Breast epithelium (tissue), 4 donors: ENCODE measurements around the gene PRMT1. TPM values are rescaled to one million over a fixed set of nuclear protein-coding genes. Genes with fewer than 3 reads are reported as not detected.
A peak's percentile ranks its signal among the peaks of the same experiment; 100 is the strongest.
"Not testable (repeated sequence)": the region's sequence is repeated elsewhere in the genome, so short reads cannot be mapped to it uniquely, and the experiment has no call there.

ENCODE experiments used
- DNase-seq, 2 donors: peaks; one replicate each; pipeline ENCODE4 v3.0.0-alpha.2; 2019; ENCODE audit warnings: low spot score in 2 of 2
- H3K27ac ChIP-seq, 2 donors: fragments of 200-600 bp; sonication (generic) in 1 of 2; one replicate each; pipeline ENCODE4 v1.5.1; 2016 to 2019; ENCODE audit warnings: mild to moderate bottlenecking in 1 of 2
- H3K27me3 ChIP-seq, 2 donors: fragments of 200-600 bp; sonication (generic) in 1 of 2; one replicate each; pipeline versions ENCODE4 v1.5.1 to v1.6.0; 2017 to 2019; ENCODE audit warnings: control low read depth in 1 of 2, mild to moderate bottlenecking in 1 of 2
- H3K36me3 ChIP-seq: fragments of 200-600 bp; one replicate; pipeline ENCODE4 v1.5.1; 2019
- H3K4me1 ChIP-seq, 2 donors: fragments of 200-600 bp; sonication (generic); one replicate each; pipeline ENCODE4 v1.5.1; 2016 to 2019; ENCODE audit warnings: control low read depth in 1 of 2
- H3K4me3 ChIP-seq, 3 donors: fragments of 200-600 bp; sonication (generic); 1 replicate in 2 of 3; 2 replicates in 1 of 3; pipeline ENCODE4 v1.5.1; 2016 to 2019; ENCODE audit warnings: mild to moderate bottlenecking in 3 of 3, moderate library complexity in 2 of 3
- H3K9me3 ChIP-seq, 2 donors: fragments of 200-600 bp; sonication (generic) in 1 of 2; one replicate each; pipeline ENCODE4 v1.5.1; 2016 to 2019; ENCODE audit warnings: control low read depth in 1 of 2
- CTCF ChIP-seq, 3 donors: fragments of 450-650 bp; IDR thresholded peaks; one replicate each; pipeline ENCODE4 v1.5.1; 2016 to 2017; ENCODE audit warnings: antibody characterized with exemption in 3 of 3, mild to moderate bottlenecking in 3 of 3, moderate library complexity in 3 of 3
- POLR2A ChIP-seq: fragments of 450-650 bp; IDR thresholded peaks from one replicate; pipeline ENCODE4 v1.6.1; 2016; ENCODE audit warnings: antibody characterized with exemption, mild to moderate bottlenecking, moderate library complexity
- POLR2AphosphoS5 ChIP-seq, 3 donors: sonication (generic); formaldehyde crosslinking; IDR thresholded peaks; one replicate each; pipeline ENCODE4 v1.6.1; 2017; ENCODE audit warnings: antibody characterized with exemption in 3 of 3
- intact Hi-C: fragments of 100-400 bp; cut with DNase I; formaldehyde crosslinking; loops from one replicate; pipeline ENCODE4 v1.15.1; 2023; ENCODE audit warnings: low total_unique reads
- total RNA-seq, 3 donors: library from RNA; depleted of rRNA; stranded (reverse); fragments of >200 nt; gene quantifications; one replicate each; pipeline ENCODE4 v1.1.0, GENCODE V29; 2016

PRMT1 gene
- total RNA-seq, 3 donors from 2014 or later: 137 to 227 (median 154) TPM

DNA sequence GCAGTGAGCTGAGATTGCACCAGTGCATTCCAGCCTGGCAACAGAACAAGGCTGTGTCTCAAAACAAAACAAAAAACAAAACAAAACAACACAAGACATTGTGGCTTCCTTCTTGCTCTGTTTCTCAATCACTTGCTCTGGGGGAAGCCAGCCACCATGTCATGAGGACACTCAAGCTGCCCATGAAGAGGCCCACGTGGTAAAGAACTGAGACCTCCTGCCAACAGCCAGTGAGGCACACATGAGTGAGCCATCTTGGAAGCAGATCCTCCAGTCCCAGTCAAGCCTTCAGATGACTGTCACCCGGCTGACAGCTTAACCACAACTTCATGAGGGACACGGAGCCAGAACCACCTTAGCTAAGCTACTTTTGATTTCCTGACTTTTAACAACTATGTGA is 39.1 kb downstream of the PRMT1 start:
- TF ChIP-seq POLR2A (no peak), POLR2AphosphoS5 (IDR thresholded peaks at IDR 0.05) (no peak), CTCF (IDR thresholded peaks at IDR 0.05) (no peak)
- no peak overlapping the region for H3K27ac ChIP-seq
- H3K4me1 ChIP-seq: no peaks in the 10 kb centered on the region
- H3K9me3 ChIP-seq: no peaks in the 10 kb centered on the region
- H3K4me3 ChIP-seq: no peak overlapping the region
- H3K36me3 ChIP-seq: no peaks in the 10 kb centered on the region
- H3K27me3 ChIP-seq: no peaks in the 10 kb centered on the region
- DNase-seq: no peak
- intact Hi-C loops: no loop called here

DNA sequence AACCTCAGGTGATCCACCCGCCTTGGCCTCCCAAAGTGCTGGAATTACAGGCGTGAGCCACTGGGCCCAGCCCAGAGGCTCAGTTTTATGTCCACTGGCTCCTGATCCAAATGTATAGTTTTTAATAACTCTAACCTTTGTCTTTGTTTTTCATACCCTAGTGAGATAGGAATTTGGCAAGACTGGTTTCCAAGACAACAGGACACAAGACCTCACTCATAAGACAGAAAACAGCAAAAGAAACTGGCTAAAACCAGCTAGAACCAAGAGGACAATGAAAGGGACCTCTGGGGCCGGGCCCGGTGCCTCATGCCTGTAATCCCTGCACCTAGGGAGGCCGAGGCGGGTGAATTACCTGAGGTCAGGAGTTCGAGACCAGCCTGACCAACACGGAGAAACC is 41.4 kb downstream of the PRMT1 start:
- Histone ChIP-seq H3K4me3 (peak overlapping the region in 1 of 3 donors; percentile 73), H3K27me3 (no peaks in the 10 kb centered on the region)

DNA sequence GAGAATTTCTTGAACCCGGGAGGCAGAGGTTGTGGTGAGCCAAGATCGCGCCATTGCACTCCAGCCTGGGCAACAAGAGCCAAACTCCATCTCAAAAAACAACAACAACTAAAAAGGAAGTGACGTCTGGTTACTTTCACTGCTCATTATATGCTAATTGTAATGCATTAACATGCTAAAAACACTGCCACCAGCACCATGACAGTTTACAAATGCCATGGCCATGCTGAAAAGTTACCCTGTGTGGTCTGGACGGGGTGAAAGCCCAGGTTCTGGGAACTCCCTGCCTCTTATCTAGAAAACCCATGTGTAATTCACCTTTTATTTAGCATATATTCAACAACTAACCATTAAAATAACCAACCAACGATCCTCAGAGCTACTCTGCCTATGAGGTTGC is 41.9 kb downstream of the PRMT1 start:
- Histone ChIP-seq H3K4me1 (no peaks in the 10 kb centered on the region), H3K27ac (no peak overlapping the region), H3K4me3 (no peak overlapping the region), H3K36me3 (no peaks in the 10 kb centered on the region), H3K27me3 (no peaks in the 10 kb centered on the region), H3K9me3 (no peaks in the 10 kb centered on the region)
- intact Hi-C loops: no loop called here
- TF ChIP-seq POLR2A (no peak), CTCF (IDR thresholded peaks at IDR 0.05) (no peak), POLR2AphosphoS5 (IDR thresholded peaks at IDR 0.05) (no peak)
- no peak for DNase-seq

More for the DNA sequence above, 41.4 kb downstream of the PRMT1 start:
- no peaks in the 10 kb centered on the region for H3K4me1 ChIP-seq
- no peaks in the 10 kb centered on the region for H3K9me3 ChIP-seq
- TF ChIP-seq POLR2A (no peak), CTCF (IDR thresholded peaks at IDR 0.05) (no peak), POLR2AphosphoS5 (IDR thresholded peaks at IDR 0.05) (no peak)
- DNase-seq: no peak
- no peak overlapping the region for H3K27ac ChIP-seq
- no peaks in the 10 kb centered on the region for H3K36me3 ChIP-seq
- intact Hi-C loops: no loop called here

GRCh38 chr19:49719420-49719819 is 42.3 kb downstream of the PRMT1 start:
- H3K27ac ChIP-seq, H3K9me3 ChIP-seq, H3K4me3 ChIP-seq, H3K27me3 ChIP-seq, DNase-seq, intact Hi-C loops, H3K4me1 ChIP-seq, H3K36me3 ChIP-seq: not testable (repeated sequence)

DNA sequence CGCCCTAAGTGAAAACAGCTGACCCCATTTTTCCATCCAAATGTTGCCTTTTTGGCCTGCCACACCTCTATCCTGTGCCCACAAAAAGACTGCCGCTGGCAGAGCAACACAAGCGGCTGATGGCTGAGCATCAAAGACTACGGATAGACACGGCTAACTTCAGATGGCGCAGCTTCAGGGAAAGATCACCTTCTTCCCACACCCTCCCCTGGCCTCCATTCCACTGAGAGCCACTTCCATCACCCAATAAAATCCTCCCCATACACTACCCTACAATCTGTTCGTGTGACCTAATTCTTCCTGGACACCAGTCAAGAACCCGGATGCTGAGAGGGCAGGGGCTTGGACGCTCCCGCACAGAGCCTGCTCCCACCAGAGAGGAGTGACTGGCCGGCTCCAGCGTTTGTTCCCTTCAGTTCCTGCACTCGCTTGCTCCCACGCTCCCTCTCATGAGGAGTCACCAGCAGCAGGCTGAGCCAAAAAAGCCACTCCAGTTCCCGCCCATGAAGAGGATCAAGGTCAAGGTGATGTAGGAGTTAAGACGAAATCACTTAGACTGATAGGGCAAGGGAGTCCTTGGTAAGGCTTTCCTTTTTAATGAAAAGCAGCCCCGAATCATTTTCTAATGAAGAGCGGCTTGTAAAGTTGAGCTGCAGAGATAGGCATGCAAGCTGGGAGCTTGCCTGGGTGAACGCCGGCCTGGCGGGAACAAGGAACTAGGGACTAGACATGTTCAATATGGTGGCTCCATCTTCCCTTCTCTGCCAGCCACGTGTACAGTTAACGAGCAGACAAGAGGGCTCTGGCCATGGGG is 50.4 kb downstream of the PRMT1 start:
- Histone ChIP-seq H3K36me3 (no peaks in the 10 kb centered on the region), H3K27me3 (no peaks in the 10 kb centered on the region), H3K27ac (peak overlapping the region in 1 of 2 donors; percentile 83), H3K9me3 (no peaks in the 10 kb centered on the region), H3K4me3 (peak overlapping the region in 1 of 3 donors; percentile 39), H3K4me1 (no peaks in the 10 kb centered on the region)
- intact Hi-C loops: no loop called here
- TF ChIP-seq CTCF (IDR thresholded peaks at IDR 0.05) (no peak), POLR2A (no peak), POLR2AphosphoS5 (IDR thresholded peaks at IDR 0.05) (no peak)
- no peak for DNase-seq
